ENCODE results near the gene ENC1. TPM values are rescaled to one million over a fixed set of nuclear protein-coding genes. Genes with fewer than 3 reads are reported as not detected.
A peak's percentile ranks its signal among the peaks of the same experiment; 100 is the strongest.

ENC1 gene
- total RNA-seq, 1 donor from 2014 or later: 71.7 TPM

DNA sequence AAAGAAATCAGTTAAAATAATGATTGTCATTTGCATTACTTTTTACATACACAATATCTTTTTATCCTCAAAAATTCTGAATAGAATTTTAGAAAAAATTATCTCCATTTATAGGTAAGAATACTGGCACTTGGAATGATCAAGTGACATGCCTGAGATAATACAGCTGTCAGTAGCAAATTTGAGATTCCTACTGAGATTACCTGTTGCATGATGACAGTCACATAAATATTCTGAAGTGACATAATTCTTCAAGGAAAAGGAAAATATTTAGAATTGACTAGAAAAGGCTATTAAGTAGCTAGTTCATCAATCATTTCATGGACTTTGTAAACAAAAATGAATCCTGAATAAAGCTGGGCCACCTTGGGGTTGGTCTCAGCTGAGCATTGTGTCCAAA is 15.2 kb upstream of the ENC1 start:
- H3K36me3 Mint-ChIP-seq (ENCODE audit: insufficient read depth): no peaks in the 10 kb centered on the region
- H3K27me3 Mint-ChIP-seq: peaks cover 4% of the 10 kb centered on the region
- no peak for DNase-seq (ENCODE audit: low spot score, unreplicated experiment)
- no peaks in the 10 kb centered on the region for H3K9me3 Mint-ChIP-seq (ENCODE audit: low read depth)
- TF ChIP-seq, protein P1, sequence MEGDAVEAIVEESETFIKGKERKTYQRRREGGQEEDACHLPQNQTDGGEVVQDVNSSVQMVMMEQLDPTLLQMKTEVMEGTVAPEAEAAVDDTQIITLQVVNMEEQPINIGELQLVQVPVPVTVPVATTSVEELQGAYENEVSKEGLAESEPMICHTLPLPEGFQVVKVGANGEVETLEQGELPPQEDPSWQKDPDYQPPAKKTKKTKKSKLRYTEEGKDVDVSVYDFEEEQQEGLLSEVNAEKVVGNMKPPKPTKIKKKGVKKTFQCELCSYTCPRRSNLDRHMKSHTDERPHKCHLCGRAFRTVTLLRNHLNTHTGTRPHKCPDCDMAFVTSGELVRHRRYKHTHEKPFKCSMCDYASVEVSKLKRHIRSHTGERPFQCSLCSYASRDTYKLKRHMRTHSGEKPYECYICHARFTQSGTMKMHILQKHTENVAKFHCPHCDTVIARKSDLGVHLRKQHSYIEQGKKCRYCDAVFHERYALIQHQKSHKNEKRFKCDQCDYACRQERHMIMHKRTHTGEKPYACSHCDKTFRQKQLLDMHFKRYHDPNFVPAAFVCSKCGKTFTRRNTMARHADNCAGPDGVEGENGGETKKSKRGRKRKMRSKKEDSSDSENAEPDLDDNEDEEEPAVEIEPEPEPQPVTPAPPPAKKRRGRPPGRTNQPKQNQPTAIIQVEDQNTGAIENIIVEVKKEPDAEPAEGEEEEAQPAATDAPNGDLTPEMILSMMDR (IDR thresholded peaks at IDR 0.05; ENCODE audit: unreplicated experiment): no peak
- no peak overlapping the region for H3K27ac Mint-ChIP-seq
- peaks cover 25% of the 10 kb centered on the region for H3K4me1 Mint-ChIP-seq (ENCODE audit: low read depth)
- no peak overlapping the region for H3K4me3 Mint-ChIP-seq (ENCODE audit: low read depth)

DNA sequence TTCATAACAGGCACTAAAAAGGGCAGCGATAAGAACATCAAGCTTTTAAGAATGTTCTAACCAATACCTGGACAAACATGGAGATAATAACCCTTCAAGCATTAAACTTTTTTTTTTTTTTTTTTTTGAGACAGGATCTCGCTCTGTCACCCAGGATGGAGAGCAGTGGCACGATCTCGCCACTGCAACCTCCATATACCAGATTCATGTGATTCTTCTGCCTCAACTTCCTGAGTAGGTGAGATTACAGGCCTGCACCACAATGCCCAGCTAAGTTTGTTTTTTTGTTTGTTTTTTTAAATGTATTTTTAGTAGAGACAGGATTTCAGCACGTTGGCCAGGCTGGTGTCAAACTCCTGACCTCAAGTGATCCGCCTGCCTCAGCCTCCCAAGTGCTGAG is 14.7 kb upstream of the ENC1 start:
- peaks cover 3% of the 10 kb centered on the region for H3K27me3 Mint-ChIP-seq
- H3K4me1 Mint-ChIP-seq (ENCODE audit: low read depth): peaks cover 28% of the 10 kb centered on the region
- no peak overlapping the region for H3K27ac Mint-ChIP-seq
- H3K36me3 Mint-ChIP-seq (ENCODE audit: insufficient read depth): no peaks in the 10 kb centered on the region
- DNase-seq (ENCODE audit: low spot score, unreplicated experiment): no peak
- H3K9me3 Mint-ChIP-seq (ENCODE audit: low read depth): no peaks in the 10 kb centered on the region
- H3K4me3 Mint-ChIP-seq (ENCODE audit: low read depth): no peak overlapping the region
- TF ChIP-seq, protein P1 (IDR thresholded peaks at IDR 0.05; ENCODE audit: unreplicated experiment): no peak

GRCh38 chr5:74653991-74654390 is 13.5 kb upstream of the ENC1 start:
- Mint-ChIP-seq H3K27ac (no peak overlapping the region), H3K27me3 (peaks cover 3% of the 10 kb centered on the region), H3K4me1 (ENCODE audit: low read depth) (peaks cover 39% of the 10 kb centered on the region), H3K36me3 (ENCODE audit: insufficient read depth) (no peaks in the 10 kb centered on the region), H3K9me3 (ENCODE audit: low read depth) (no peaks in the 10 kb centered on the region), H3K4me3 (ENCODE audit: low read depth) (no peak overlapping the region)
- DNase-seq (ENCODE audit: low spot score, unreplicated experiment): no peak
- TF ChIP-seq, protein P1 (IDR thresholded peaks at IDR 0.05; ENCODE audit: unreplicated experiment): no peak

DNA sequence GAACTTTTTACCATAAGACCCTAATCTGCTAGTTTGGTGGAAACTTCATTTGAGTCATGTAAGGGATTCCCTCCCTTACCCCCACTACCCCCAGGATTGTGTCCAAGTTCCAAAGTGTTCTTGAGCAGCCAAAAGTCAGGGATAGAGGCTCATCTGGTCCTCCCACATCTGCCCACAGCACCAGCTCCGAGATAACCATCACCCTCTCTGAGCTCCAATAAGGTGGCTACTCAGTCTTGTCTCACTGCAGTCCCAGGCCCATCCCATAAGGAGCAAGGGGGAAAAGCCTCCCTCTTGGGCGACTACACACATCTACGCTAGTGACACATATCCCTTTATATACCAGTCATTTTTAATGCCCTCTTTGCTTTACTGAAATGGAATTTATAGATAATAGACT is 12.0 kb upstream of the ENC1 start:
- Mint-ChIP-seq H3K4me3 (ENCODE audit: low read depth) (no peak overlapping the region), H3K9me3 (ENCODE audit: low read depth) (no peaks in the 10 kb centered on the region), H3K27ac (peak overlapping the region; percentile 64), H3K4me1 (ENCODE audit: low read depth) (peaks cover 45% of the 10 kb centered on the region), H3K27me3 (peaks cover 3% of the 10 kb centered on the region), H3K36me3 (ENCODE audit: insufficient read depth) (no peaks in the 10 kb centered on the region)
- no peak for DNase-seq (ENCODE audit: low spot score, unreplicated experiment)
- TF ChIP-seq, protein P1 (IDR thresholded peaks at IDR 0.05; ENCODE audit: unreplicated experiment): no peak

GRCh38 chr5:74651710-74652109 is 11.2 kb upstream of the ENC1 start:
- no peak overlapping the region for H3K4me3 Mint-ChIP-seq (ENCODE audit: low read depth)
- peak overlapping the region; percentile 73 for H3K27ac Mint-ChIP-seq
- H3K4me1 Mint-ChIP-seq (ENCODE audit: low read depth): peaks cover 51% of the 10 kb centered on the region
- H3K27me3 Mint-ChIP-seq: peaks cover 3% of the 10 kb centered on the region
- no peaks in the 10 kb centered on the region for H3K36me3 Mint-ChIP-seq (ENCODE audit: insufficient read depth)
- TF ChIP-seq, protein P1 (IDR thresholded peaks at IDR 0.05; ENCODE audit: unreplicated experiment): no peak
- DNase-seq (ENCODE audit: low spot score, unreplicated experiment): no peak
- no peaks in the 10 kb centered on the region for H3K9me3 Mint-ChIP-seq (ENCODE audit: low read depth)
